Stimulated activated CD8-positive, alpha-beta memory T cell treated with anti-CD3 and anti-CD28 coated beads, Interleukin-4, amount 100 ng/mL, for 4 hours (primary cell): ENCODE data around the gene LAS1L.
"Not testable (repeated sequence)": the region's sequence is repeated elsewhere in the genome, so short reads cannot be mapped to it uniquely, and the experiment has no call there.

Source experiments
- DNase-seq, 2 donors: peaks; one replicate each; pipeline ENCODE4 v3.0.0-alpha.2; 2020; ENCODE audit warnings: low read depth in 2 of 2, low spot score in 1 of 2

LAS1L gene

DNA sequence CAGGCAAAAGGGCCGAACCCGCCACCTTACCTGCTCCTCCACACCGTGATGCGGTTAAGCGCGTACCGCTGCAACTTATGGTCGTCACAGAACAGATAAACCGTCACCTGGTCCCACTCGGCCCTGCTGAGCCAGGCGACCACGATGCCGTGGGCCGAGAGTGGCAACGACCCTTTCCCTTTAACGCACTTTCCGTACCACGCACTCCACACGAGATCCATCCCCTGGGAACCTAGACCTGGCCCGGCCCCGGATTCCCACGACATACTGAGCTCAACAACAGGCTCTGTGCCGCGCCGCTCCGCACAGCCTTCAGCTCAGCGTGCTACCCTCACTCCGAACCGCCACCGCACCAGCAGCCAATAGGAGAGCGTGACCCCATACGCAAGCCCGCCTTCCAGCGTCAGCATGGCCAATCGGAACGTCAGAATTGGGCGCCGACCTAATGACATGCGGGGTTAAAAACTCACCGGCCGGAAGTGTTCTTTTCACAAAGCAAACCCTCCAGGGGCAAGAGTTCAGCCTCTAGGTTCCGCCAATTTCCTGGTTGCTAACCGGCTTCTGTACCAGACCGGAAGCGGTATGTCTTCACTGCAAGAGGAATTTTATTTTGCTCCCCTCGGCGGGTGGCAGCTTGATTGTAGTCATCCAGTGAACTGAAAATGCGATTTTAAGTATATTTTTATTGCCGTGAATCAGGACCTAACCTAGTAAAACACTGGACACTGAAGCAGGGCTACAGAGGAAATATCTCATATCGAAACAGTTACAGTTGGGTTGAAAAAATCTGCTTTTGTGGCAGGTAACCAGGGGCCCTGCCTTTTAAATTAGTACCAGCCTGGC is at the start of gene LAS1L:
LAS1L (minus strand) TSS at position 338 of the 843 bp plus-strand sequence; CDS start at position 266, 72 bp downstream.
- DNase-seq, result peak; percentile 70 to 77

GRCh38 chrX:65582450-65583082 is 48.0 kb upstream of the LAS1L start:
- DNase-seq, result no peak

DNA sequence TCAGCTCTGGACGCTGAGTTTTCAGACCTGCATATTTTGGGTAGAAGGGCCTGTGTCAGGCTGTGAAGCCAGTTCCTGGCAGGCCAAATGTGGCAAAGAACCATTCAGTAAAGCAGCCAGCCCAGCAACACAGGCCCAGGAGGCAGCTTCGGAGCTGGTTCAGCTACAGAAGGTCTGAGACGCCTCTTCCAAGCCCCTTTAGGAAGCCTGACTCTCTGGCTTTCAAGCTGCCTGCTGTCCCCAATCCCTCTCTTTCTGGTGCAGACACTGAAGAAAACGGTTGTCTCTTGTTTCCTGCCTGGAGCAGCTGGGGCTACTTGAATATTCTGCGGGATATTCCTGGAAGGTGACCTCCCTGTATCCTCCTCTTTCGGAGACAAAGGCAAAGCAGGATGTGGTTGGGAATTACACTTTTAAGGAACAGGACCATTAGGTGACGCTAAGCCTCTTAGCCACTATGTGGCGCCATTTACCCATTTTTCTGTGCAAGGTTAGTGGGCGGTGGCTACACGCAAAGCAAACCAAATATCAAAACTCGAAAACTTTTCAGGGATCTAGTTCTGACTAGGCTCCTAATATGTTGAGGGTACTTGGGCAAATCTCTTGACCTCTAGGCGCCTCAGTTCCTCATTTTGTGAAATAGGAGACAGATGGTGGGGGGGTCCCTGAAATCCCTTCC is 47.2 kb upstream of the LAS1L start:
- DNase-seq, result peak in 1 of 2 donors; percentile 24

DNA sequence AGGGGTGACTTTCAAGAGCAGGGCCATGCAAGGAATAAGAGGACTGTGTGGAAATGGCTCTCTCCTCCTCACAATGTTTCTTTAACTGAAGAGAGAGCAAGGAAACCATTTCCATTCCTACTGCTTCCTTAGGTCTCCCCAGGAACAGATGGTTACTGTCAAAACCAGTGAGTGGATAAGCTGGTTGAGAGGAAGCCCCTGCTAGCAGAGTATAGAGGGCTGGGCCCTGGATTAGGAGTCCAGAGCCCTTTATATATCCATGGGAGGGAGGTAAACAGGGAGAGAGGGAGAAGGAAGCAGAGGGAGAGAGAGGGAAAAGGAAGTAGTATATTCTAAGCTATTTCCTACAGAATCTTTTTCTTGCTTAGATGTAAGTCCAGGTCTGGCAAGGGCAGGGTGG is 43.8 kb upstream of the LAS1L start:
- no peak for DNase-seq

GRCh38 chrX:65576160-65576559 is 41.6 kb upstream of the LAS1L start:
- DNase-seq, result no peak

GRCh38 chrX:65575022-65575421 is 40.4 kb upstream of the LAS1L start:
- DNase-seq, result no peak

DNA sequence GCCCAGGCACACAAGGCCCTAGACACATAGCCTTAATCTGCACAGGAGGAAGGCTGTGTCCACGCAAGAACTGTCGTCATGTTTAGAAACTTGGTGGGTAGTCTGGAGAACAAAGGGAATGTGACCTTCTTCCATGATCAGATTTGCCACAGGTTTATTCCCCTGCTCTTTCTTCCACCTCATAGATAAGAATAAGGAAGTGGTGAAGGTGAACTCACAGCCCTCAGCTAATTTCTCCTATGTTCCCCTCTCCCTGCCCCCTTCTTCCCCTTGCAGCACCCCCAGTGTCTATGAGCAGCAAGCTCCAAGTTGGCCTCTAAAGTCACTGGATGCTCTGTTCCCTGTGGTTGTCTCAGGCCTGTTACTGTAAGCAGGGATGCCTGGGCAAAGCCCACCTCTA is 39.8 kb upstream of the LAS1L start:
- DNase-seq, result no peak

DNA sequence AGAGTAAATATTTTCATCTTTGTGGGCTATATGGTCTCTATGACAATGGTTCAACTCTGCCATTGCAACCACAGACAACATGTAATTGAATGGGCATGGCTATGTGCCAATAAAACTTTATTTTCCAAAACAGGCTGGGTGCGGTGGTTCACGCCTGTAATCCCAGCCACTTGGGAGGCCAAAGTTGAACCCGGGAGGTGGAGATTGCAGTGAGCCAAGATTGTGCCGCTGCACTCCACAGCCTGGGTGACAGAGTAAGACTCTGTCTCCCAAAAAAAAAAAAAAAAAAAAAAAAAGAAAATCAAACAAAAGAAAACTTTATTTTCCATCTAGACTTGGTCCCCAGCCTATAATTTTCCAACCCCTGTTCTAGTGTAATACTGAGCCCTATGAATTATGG is 38.4 kb upstream of the LAS1L start:
- no peak for DNase-seq

- DNase-seq, result not testable (repeated sequence)
Measured at GRCh38 chrX:65562850-65563249, 28.3 kb upstream of the LAS1L start.

- DNase-seq, result no peak
Measured at GRCh38 chrX:65551489-65552339, 17.1 kb upstream of the LAS1L start.

GRCh38 chrX:65551086-65551485 is 16.5 kb upstream of the LAS1L start:
- DNase-seq, result no peak

GRCh38 chrX:65545456-65545855 is 10.9 kb upstream of the LAS1L start:
- no peak for DNase-seq

GRCh38 chrX:65537229-65537628 is 2.6 kb upstream of the LAS1L start:
- no peak for DNase-seq

DNA sequence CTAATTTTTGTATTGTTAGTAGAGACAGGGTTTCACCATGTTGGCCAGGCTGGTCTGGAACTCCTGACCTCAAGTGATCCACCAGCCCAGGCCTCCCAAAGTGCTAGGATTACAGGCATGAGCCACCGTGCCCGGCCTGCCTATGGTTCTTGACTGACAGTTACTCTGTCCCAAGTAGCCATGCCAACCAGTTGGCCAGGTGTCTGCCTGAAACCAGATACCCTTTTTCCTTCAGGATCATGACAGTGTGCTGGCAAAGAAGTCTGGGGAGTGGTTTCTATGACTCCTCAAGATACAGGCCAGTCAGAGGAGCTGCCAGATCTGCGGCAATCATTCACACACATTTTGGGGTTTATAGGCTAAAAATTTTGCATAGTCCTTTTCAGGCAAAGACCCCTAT is 1.7 kb upstream of the LAS1L start:
- no peak for DNase-seq

DNA sequence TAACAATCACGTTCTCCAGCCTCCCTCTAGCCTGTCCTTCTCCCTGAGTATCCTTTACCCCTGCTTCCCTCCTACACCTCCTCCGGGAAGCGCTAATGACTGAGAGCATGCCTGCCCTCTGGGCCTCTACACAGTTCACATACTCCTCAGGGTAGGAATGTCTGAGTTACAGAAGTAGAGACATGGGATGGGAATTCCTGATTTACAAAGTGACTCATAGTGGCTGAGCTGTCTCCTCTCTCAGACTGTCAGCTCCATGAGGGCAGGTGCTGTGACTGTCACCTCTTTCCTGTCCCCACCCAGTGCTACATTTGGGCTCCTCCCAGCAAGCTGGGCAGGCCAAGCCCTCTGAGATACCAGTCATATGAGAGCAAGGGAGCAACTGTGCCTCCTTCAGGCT is 2.6 kb downstream of the LAS1L start:
- DNase-seq, result no peak

DNA sequence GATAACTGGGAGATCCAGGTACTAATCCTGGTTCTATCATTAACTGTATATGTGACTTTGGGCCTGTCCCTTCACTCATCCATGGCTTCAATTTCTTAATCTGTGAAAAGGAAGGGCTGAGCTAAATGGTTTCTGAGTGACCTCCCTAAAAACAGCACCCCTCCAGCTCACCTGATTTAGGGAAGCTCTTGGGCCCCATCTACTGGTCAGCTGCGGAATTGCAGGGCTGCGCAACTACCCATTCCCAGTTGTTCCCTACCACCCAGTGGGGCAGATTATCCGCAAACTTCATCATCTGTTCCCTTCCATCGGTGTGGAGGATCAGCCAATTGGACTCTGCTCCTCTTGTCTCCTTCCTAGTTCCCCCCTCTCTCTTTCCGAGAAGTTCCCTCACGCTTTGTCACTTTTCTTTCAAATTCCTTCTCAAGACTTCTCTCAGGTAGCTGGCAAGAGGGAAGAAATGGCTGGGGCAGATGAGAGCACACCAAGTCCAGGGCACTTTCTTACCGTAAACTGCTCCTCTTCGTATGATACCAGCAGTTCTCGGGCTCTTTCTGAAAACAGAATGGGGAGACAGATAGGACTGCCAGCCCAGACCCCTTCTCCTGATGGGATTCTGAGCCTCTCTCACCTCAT is 5.8 kb downstream of the LAS1L start:
- DNase-seq, result peak; percentile 7 to 11

DNA sequence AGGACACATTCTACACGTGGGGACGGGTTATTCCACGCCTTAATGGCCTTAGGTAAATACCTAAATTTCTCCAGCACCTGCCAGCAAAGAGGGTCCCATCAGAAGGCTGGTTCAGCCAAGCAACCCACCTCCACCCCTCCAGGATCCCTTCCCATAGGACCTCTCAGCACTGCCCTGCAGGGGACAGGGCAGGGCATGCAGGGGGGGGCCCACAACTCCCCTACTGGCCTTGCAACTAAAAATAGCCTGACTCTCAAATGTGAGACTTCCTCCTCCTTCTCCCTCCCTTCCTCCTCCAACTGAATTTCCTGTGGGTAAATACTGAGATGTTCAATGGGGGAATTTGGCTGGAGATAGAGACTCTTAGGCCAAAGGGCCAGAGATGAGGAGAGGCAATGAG is 6.3 kb downstream of the LAS1L start:
- DNase-seq, result no peak

DNA sequence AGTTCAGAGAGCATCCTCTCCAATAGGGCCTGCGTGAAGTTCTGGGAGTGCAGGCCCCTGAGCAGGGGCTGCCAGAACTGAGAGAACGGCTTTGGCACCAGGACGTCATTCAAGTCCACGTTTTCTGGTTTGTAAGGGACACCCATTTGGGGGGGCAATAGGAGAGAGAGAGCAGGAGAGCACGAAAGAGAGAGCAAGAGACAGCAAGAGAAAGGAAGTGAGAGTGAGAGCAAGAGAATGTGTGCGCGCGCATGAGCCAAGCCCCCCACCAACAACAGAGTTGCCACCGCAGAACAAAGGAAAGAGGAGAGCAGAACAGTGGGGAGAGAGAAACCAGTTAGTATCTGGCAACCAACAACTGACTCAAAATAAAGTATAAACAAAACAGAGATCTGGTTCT is 10.4 kb downstream of the LAS1L start:
- no peak for DNase-seq

DNA sequence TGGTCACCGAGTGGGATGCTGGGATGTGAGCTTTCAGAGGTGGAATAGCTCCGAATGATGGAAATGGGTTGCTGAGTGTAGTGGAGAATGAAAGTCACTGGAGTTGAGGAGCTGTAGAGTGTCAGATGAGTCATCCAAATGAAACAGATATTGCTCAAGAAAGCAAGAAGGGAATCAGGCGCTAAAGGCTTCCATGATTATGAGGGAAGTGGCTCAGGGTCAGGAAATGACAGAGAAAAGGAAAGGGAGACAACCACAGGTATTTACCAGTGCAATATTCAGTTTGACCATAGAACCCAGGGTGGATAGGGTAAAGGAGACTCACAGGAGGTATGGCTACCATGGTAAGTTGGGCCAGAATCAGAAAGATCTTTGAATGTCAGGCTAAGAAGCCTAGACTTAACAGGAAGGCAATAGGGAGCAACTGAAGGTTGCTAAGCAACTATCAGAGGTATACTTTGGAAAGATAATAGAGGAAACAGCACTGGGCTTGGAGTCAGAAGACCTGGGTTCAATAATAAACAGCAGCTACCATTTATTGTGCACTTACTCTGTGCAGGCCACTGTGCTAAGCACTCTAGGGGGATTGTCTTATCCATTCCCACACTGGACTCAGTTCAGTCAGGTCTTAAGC is 11.7 kb downstream of the LAS1L start:
- DNase-seq, result no peak

- DNase-seq, result not testable (repeated sequence)
Measured at GRCh38 chrX:65519530-65519929, 15.1 kb downstream of the LAS1L start.
